Progenitor cell of endocrine pancreas (in vitro differentiated cells): ENCODE data around the gene CCL27. TPM values are rescaled to one million over a fixed set of nuclear protein-coding genes. Genes with fewer than 3 reads are reported as not detected.

Source experiments
- DNase-seq: peaks from one replicate; pipeline ENCODE4 v3.0.0; 2021; ENCODE audit warnings: low spot score; ENCODE audit not compliant: unreplicated experiment
- H3K27ac Mint-ChIP-seq: 2 replicates; pipeline ENCODE4 v1.8.0; 2021; ENCODE audit warnings: mild to moderate bottlenecking, moderate library complexity, mixed read lengths
- H3K27me3 Mint-ChIP-seq: 2 replicates; pipeline ENCODE4 v1.8.0; 2021; ENCODE audit warnings: mixed read lengths
- H3K36me3 Mint-ChIP-seq: 2 replicates; pipeline ENCODE4 v1.8.0; 2022; ENCODE audit warnings: mixed read lengths; ENCODE audit not compliant: insufficient read depth
- H3K4me1 Mint-ChIP-seq: 2 replicates; pipeline ENCODE4 v1.8.0; 2021; ENCODE audit warnings: low read depth, mixed read lengths
- H3K4me3 Mint-ChIP-seq: 2 replicates; pipeline ENCODE4 v1.8.0; 2021; ENCODE audit warnings: low read depth, mild to moderate bottlenecking, moderate library complexity, mixed read lengths
- H3K9me3 Mint-ChIP-seq: 2 replicates; pipeline ENCODE4 v1.8.0; 2021; ENCODE audit warnings: low read depth, mixed read lengths
- total RNA-seq: library from RNA; stranded (reverse); gene quantifications from 2 replicates; pipeline ENCODE4 v1.2.1, GENCODE V29; 2021
- TF ChIP-seq, protein P1 (sequence below): fragments of 200-600 bp; sonication (generic); IDR thresholded peaks from one replicate; pipeline ENCODE4 v1.5.0; 2021; ENCODE audit warnings: antibody characterized with exemption, mild to moderate bottlenecking; ENCODE audit not compliant: unreplicated experiment

CCL27 gene
- total RNA-seq, 1 donor from 2014 or later = 0.67 TPM

DNA sequence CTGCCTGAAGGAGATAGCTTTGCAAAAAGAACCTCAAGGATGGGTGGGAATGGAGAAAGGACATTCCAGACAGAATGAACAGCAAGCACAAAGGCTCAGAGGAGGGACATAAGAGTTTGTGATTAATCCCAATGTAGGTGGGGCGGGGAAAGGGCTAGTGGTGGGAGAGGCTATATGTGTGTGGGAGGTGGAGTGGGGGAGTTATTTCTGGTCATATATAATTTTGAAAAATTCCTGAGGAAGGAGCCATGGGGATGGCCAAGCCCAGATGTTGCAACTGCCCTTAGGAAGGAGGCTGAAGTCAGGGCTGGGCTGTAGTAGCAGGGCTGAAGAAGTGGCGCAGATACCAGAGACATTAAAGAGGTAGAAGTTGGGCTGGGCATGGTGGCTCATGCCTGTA, 13.4 kb upstream of the CCL27 start:
- Mint-ChIP-seq H3K4me3 (no peak overlapping the region), H3K27me3 (no peaks in the 10 kb centered on the region), H3K36me3 (peaks cover 2% of the 10 kb centered on the region), H3K4me1 (peaks cover 4% of the 10 kb centered on the region), H3K9me3 (no peaks in the 10 kb centered on the region), H3K27ac (no peak overlapping the region)
- DNase-seq = no peak
- TF ChIP-seq, protein P1, sequence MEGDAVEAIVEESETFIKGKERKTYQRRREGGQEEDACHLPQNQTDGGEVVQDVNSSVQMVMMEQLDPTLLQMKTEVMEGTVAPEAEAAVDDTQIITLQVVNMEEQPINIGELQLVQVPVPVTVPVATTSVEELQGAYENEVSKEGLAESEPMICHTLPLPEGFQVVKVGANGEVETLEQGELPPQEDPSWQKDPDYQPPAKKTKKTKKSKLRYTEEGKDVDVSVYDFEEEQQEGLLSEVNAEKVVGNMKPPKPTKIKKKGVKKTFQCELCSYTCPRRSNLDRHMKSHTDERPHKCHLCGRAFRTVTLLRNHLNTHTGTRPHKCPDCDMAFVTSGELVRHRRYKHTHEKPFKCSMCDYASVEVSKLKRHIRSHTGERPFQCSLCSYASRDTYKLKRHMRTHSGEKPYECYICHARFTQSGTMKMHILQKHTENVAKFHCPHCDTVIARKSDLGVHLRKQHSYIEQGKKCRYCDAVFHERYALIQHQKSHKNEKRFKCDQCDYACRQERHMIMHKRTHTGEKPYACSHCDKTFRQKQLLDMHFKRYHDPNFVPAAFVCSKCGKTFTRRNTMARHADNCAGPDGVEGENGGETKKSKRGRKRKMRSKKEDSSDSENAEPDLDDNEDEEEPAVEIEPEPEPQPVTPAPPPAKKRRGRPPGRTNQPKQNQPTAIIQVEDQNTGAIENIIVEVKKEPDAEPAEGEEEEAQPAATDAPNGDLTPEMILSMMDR = no peak

DNA sequence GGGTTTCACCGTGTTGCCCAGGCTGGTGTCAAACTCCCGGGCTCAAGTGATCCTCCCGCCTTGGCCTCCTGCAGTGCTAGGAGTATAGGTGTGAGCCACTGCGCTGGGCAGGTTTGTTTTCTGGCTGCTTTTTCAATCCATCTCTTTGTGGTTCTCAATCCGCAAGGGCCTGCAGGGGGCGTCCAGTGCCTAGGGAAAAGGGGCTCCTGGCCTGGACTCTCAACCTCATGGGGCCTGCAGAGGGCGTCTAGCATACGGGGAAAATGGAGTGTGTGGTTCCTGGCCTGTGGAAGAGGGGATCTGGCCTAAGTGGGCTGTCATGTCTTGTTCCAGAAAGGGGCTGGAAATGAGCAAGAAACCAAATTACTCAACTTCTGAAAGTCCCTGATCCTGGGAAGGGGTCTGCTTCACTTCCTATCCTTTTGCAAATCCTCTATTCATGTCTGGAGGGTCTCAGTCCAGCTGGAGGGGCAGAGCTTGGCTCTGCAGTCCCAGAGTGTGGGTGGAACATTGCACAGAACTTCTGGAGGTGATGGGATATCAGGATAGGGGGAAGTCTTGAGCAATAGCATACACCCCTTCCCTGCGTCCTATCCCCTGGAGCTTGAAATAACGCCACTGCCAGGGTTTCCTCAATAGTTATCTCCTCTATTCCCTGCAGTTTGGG, 12.7 kb upstream of the CCL27 start:
- Mint-ChIP-seq H3K27ac (no peak overlapping the region), H3K4me1 (peaks cover 4% of the 10 kb centered on the region), H3K9me3 (no peaks in the 10 kb centered on the region), H3K4me3 (no peak overlapping the region), H3K27me3 (no peaks in the 10 kb centered on the region), H3K36me3 (no peaks in the 10 kb centered on the region)
- TF ChIP-seq, protein P1 = peak; percentile 86
- peak; percentile 77 for DNase-seq

DNA sequence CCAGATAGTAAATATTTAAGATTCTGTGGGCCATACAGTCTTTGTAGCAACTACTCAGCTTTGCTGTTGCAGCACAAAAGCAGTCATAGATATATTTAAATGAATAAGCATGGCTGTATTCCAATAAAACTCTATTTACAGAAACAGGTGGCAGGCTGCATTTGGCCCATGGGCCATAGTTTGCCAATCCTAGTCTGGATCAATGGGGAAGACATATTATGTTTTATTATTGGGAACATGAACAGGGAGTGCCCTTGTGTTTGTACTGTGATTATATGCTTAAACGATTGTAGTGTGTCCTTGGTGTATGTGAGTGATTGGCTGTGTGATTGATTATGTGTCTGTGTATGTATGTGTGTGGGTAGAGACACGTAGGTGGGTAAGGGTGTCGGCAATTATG, 12.0 kb upstream of the CCL27 start:
- TF ChIP-seq, protein P1 = no peak
- H3K9me3 Mint-ChIP-seq = no peaks in the 10 kb centered on the region
- no peak overlapping the region for H3K27ac Mint-ChIP-seq
- DNase-seq = no peak
- H3K4me1 Mint-ChIP-seq = peaks cover 4% of the 10 kb centered on the region
- H3K4me3 Mint-ChIP-seq = no peak overlapping the region
- H3K27me3 Mint-ChIP-seq = no peaks in the 10 kb centered on the region
- H3K36me3 Mint-ChIP-seq = peaks cover 3% of the 10 kb centered on the region

DNA sequence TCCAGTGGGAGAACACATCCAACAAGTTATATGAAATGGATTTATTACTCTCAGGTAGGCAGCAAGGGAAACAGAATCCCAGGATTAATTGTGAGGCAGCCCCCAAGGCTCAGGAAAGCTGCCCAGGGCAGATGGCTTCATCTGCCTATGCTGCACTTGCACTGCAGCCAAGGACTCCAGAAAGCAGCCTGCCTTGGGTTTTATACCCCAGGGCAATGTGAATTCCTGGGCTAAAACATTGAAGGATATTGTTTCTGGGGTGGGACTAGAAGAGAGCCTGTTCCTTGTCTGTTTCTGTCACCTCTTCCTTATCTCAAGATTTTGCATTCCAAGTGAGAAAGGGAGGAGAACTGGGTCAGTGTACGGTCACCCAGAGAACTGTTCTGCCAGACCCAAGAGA, 8.8 kb upstream of the CCL27 start:
- H3K4me1 Mint-ChIP-seq = peaks cover 4% of the 10 kb centered on the region
- H3K27me3 Mint-ChIP-seq = no peaks in the 10 kb centered on the region
- H3K36me3 Mint-ChIP-seq = peaks cover 7% of the 10 kb centered on the region
- DNase-seq = no peak
- H3K4me3 Mint-ChIP-seq = no peak overlapping the region
- H3K9me3 Mint-ChIP-seq = peaks cover 2% of the 10 kb centered on the region
- TF ChIP-seq, protein P1 = no peak
- H3K27ac Mint-ChIP-seq = no peak overlapping the region

DNA sequence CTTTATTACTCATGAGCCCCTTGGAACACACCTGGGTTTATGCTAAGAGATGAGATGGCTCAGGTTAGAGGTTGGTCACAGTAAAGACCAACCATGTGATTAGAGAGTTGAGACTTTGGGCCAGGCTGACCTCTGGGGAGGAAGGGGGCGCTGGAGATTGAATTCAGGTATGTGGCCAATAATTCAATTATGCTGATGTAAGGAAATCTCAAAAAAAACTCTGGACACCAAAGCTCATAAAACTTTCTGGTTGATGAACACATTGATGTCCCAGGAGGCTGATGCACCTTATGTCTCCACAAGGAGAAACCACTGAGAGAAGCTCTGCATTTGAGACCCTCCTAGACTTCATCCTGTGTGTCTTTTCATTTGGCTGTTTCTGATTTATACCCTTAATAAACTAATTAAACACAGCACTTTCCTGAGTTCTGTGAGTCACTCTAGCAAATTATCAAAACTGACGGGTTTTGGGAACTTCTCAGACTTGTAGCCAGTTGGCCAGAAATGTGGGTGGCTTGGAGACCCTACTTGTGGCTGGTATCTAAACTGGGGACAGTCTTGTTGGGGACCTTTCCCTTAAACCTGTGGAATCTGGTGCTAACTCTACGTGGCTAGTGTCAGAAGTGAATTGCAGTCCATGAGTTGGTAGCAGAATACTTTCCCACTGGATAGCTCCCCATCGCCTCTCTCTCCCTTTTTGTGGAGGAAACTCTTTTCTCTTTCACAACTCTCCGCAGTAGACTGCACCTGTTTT, 7.5 kb upstream of the CCL27 start:
- H3K27me3 Mint-ChIP-seq = no peaks in the 10 kb centered on the region
- H3K36me3 Mint-ChIP-seq = peaks cover 7% of the 10 kb centered on the region
- no peak for DNase-seq
- H3K27ac Mint-ChIP-seq = no peak overlapping the region
- peaks cover 6% of the 10 kb centered on the region for H3K4me1 Mint-ChIP-seq
- H3K9me3 Mint-ChIP-seq = peaks cover 2% of the 10 kb centered on the region
- H3K4me3 Mint-ChIP-seq = no peak overlapping the region
- TF ChIP-seq, protein P1 = no peak
